ENCODE results near the gene C9orf153.

GRCh38 chr9:86277072-86277471 lies 17.6 kb upstream of the C9orf153 start:
- TF ChIP-seq CTCF (conservative IDR thresholded peaks at IDR 0.05; ENCODE audit: low read depth in 2 of 2) (no peak), REST (IDR thresholded peaks at IDR 0.05; ENCODE audit: unreplicated experiment) (no peak), POLR2AphosphoS5 (IDR thresholded peaks at IDR 0.05; ENCODE audit: low read depth) (no peak), EZH2phosphoT487 (IDR thresholded peaks at IDR 0.05; ENCODE audit: unreplicated experiment) (no peak)

Measured in GM23338 (cell line).